ENCODE data around the gene ATP13A2.

DNA sequence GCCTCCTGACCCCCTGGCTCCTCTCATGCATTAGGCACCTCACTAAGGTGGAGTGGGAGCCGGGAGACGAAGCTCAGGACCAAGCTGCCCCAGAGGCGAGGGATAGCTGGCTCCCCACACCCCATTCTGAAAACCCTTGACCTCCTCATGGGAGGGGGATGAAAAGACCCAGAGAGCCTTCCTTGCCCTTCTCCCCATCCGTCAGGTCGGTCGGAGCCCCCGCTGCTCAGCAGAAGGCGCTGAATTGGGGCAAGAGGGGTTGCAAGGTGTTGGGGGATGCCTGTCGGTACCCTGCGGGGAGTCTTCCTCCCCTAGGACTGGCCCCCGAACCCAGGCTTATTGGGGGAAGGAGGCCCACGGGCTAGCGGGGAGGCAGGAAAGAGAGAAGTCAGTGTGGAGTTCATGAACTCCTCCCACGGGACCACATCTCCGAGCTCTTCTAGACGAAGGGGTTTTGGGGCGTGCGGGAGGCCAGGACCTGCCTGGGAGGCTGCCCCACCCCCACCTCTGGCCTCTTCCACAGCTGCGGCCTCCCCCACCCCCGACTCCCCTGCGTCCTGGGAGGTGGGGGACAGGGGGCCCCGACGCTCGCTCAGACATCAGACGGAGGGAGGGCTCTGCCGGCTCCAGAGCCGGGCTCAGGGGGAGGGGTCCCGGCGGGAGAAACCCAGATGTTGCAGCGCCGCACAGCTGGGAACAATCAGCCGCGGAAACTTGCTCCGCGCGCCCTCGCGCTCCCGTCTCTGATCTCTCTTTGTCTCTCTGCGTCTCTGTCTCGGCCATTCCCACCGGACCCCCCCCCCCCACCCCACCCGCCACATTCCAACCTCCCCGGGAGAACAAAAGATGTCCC lies 32.0 kb downstream of the ATP13A2 start:
- TF ChIP-seq, protein P1, sequence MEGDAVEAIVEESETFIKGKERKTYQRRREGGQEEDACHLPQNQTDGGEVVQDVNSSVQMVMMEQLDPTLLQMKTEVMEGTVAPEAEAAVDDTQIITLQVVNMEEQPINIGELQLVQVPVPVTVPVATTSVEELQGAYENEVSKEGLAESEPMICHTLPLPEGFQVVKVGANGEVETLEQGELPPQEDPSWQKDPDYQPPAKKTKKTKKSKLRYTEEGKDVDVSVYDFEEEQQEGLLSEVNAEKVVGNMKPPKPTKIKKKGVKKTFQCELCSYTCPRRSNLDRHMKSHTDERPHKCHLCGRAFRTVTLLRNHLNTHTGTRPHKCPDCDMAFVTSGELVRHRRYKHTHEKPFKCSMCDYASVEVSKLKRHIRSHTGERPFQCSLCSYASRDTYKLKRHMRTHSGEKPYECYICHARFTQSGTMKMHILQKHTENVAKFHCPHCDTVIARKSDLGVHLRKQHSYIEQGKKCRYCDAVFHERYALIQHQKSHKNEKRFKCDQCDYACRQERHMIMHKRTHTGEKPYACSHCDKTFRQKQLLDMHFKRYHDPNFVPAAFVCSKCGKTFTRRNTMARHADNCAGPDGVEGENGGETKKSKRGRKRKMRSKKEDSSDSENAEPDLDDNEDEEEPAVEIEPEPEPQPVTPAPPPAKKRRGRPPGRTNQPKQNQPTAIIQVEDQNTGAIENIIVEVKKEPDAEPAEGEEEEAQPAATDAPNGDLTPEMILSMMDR (IDR thresholded peaks at IDR 0.05): no peak
- no peak for TF ChIP-seq POLR2A (IDR thresholded peaks at IDR 0.05)
